Central memory CD8-positive, alpha-beta T cell (primary cell): ENCODE results near the gene IER3.

Experiments
- ATAC-seq: fragments of 150-1000 bp; cut with Tn5 transposase; replicated peaks from 2 replicates; pipeline ENCODE4 v1.10.0; 2022; ENCODE audit warnings: mild to moderate bottlenecking, moderate FRiP score, moderate number of reproducible peaks; ENCODE audit not compliant: poor library complexity, severe bottlenecking; ENCODE audit errors: extremely low read depth
- DNase-seq, 2 donors: peaks; one replicate each; pipeline ENCODE4 v3.0.0; 2021; ENCODE audit warnings: low spot score in 2 of 2
- H3K27ac Mint-ChIP-seq: one replicate; pipeline ENCODE4 v1.8.0; 2022; ENCODE audit warnings: low read depth, mild to moderate bottlenecking, moderate library complexity, mixed read lengths
- H3K27me3 Mint-ChIP-seq: one replicate; pipeline ENCODE4 v1.8.0; 2022; ENCODE audit warnings: mixed read lengths
- H3K36me3 Mint-ChIP-seq: one replicate; pipeline ENCODE4 v1.8.0; 2022; ENCODE audit warnings: mild to moderate bottlenecking, moderate library complexity, mixed read lengths; ENCODE audit not compliant: insufficient read depth
- H3K4me1 Mint-ChIP-seq: one replicate; pipeline ENCODE4 v1.8.0; 2022; ENCODE audit warnings: mixed read lengths
- H3K4me3 Mint-ChIP-seq: one replicate; pipeline ENCODE4 v1.8.0; 2022; ENCODE audit warnings: mild to moderate bottlenecking, moderate library complexity, mixed read lengths
- H3K9me3 Mint-ChIP-seq: one replicate; pipeline ENCODE4 v1.8.0; 2022; ENCODE audit warnings: mixed read lengths

The IER3 gene

DNA sequence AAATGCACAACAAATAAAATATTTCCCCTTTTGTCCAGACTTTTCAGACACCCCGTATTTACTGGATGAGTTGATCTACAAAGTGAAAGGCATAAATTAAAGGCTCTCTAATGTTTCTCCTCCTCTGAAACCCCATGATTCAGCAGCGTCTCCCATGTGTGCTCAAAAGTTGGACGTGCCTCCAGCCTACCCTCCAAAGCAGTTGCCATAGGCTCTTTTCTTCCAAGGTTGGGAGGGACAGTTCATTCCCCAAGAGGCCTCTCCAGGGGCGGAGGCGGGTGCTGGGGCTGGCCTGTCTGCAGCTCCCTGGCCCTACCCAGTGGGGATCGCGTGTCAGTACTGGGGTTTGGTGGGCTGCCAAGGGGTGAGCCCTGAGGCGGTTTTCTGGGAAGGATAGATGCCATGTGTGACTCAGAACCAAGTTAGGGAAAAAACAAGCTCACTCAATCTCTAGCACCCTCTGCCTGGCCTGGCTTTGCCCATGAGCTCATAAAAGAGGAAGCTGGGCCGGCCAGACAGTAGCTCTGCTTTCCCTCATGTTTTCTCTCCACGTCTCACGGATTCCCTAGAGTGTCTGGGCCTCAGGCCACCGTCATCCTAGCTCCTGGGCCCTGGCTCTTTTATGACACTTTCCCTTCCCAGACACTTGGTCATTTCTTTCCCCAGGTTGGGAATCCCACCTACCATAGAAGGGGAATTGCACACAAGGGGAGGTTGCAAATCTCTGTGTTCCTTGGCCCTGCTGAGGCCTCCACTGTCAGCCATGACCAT lies 8.0 kb upstream of the IER3 start:
- no peak for ATAC-seq

GRCh38 chr6:30750379-30750668 lies 6.0 kb upstream of the IER3 start:
- Mint-ChIP-seq H3K27ac (no peak overlapping the region), H3K36me3 (no peaks in the 10 kb centered on the region), H3K4me3 (no peak overlapping the region), H3K9me3 (no peaks in the 10 kb centered on the region), H3K4me1 (no peaks in the 10 kb centered on the region), H3K27me3 (no peaks in the 10 kb centered on the region)
- ATAC-seq (no peak), DNase-seq (no peak)

More for the DNA sequence above, 8.0 kb upstream of the IER3 start:
- H3K36me3 Mint-ChIP-seq: no peaks in the 10 kb centered on the region
- no peak for DNase-seq
- H3K9me3 Mint-ChIP-seq: no peaks in the 10 kb centered on the region
- no peaks in the 10 kb centered on the region for H3K4me1 Mint-ChIP-seq
- no peak overlapping the region for H3K27ac Mint-ChIP-seq
- H3K27me3 Mint-ChIP-seq: no peaks in the 10 kb centered on the region
- no peak overlapping the region for H3K4me3 Mint-ChIP-seq

GRCh38 chr6:30749554-30750378 lies 5.4 kb upstream of the IER3 start:
- Mint-ChIP-seq H3K27me3 (no peaks in the 10 kb centered on the region), H3K27ac (no peak overlapping the region), H3K4me1 (no peaks in the 10 kb centered on the region), H3K9me3 (no peaks in the 10 kb centered on the region), H3K36me3 (peaks cover 4% of the 10 kb centered on the region), H3K4me3 (no peak overlapping the region)
- ATAC-seq: no peak
- no peak for DNase-seq

DNA sequence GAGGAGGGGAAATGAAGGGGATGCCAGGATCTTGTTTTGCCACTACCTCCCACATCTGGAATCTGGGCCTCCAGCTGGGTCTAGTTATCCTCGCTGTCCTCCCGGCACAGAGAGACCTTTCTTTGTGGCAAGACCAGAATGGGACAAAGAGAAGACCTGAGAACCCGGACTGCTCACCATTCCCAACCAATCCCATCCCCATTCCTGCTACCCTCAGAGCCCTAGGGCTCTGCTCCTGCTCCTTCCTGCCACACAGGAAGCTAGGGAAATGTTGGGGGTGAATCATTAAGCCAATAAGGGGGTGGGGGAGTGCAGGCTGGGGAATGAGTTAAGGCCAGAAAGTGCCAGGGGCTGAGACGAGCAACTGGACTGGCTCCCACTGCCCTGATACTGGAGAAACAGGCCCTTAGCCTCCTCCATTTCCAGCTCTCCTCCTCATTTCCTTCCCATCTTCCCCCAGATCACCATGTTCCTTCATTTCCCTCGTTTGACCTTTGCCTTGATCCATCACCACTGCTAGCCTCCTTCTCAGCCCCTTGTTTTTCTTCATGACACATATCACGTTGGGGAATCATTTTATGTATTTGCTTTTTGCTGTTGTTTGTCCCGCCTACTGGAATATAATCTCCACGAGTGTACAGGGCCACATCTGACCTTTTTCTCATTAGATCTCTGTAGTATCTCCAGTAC lies 4.6 kb upstream of the IER3 start:
- Mint-ChIP-seq H3K4me1 (peaks cover under 1% of the 10 kb centered on the region), H3K27ac (no peak overlapping the region)

GRCh38 chr6:30747902-30748769 lies 3.8 kb upstream of the IER3 start:
- Mint-ChIP-seq H3K27me3 (no peaks in the 10 kb centered on the region), H3K9me3 (no peaks in the 10 kb centered on the region), H3K4me3 (no peak overlapping the region), H3K4me1 (peaks cover 9% of the 10 kb centered on the region), H3K36me3 (peaks cover 11% of the 10 kb centered on the region), H3K27ac (no peak overlapping the region)
- DNase-seq (no peak), ATAC-seq (no peak)

More for the DNA sequence above, 4.6 kb upstream of the IER3 start:
- H3K9me3 Mint-ChIP-seq: no peaks in the 10 kb centered on the region
- H3K27me3 Mint-ChIP-seq: no peaks in the 10 kb centered on the region
- H3K36me3 Mint-ChIP-seq: peaks cover 7% of the 10 kb centered on the region
- DNase-seq (no peak), ATAC-seq (no peak)
- H3K4me3 Mint-ChIP-seq: no peak overlapping the region

DNA sequence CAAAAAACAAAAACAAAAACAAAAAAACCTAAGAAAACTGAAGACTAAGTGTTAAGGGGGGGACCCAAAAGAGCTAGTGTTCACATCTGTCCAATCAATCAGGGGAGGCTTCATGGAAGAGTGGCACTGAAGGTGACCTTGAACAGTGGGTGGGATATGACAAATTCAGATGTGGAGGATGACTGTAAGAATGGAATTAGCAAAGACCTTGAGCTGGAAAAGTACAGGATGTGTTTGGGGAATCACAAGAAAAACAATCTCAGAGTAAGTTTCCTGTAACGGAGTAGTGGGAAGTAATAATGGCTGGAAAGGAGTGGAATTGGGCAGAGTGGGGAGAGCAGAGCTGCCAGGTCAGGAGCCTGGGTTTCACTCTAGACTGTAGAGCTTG lies 2.9 kb upstream of the IER3 start:
- DNase-seq (no peak), ATAC-seq (no peak)
- no peak overlapping the region for H3K27ac Mint-ChIP-seq
- H3K36me3 Mint-ChIP-seq: peaks cover 13% of the 10 kb centered on the region
- H3K4me3 Mint-ChIP-seq: no peak overlapping the region
- peaks cover 14% of the 10 kb centered on the region for H3K4me1 Mint-ChIP-seq
- H3K27me3 Mint-ChIP-seq: no peaks in the 10 kb centered on the region
- no peaks in the 10 kb centered on the region for H3K9me3 Mint-ChIP-seq

GRCh38 chr6:30743099-30744053 lies 971 bp downstream of the IER3 start:
- H3K36me3 Mint-ChIP-seq: peaks cover 46% of the 10 kb centered on the region
- H3K4me3 Mint-ChIP-seq: peak overlapping the region; percentile 91
- H3K9me3 Mint-ChIP-seq: no peaks in the 10 kb centered on the region
- no peaks in the 10 kb centered on the region for H3K27me3 Mint-ChIP-seq
- ATAC-seq: peak; percentile 45
- peak in 1 of 2 donors; percentile 28 for DNase-seq
- peaks cover 35% of the 10 kb centered on the region for H3K4me1 Mint-ChIP-seq
- H3K27ac Mint-ChIP-seq: peak overlapping the region; percentile 95

DNA sequence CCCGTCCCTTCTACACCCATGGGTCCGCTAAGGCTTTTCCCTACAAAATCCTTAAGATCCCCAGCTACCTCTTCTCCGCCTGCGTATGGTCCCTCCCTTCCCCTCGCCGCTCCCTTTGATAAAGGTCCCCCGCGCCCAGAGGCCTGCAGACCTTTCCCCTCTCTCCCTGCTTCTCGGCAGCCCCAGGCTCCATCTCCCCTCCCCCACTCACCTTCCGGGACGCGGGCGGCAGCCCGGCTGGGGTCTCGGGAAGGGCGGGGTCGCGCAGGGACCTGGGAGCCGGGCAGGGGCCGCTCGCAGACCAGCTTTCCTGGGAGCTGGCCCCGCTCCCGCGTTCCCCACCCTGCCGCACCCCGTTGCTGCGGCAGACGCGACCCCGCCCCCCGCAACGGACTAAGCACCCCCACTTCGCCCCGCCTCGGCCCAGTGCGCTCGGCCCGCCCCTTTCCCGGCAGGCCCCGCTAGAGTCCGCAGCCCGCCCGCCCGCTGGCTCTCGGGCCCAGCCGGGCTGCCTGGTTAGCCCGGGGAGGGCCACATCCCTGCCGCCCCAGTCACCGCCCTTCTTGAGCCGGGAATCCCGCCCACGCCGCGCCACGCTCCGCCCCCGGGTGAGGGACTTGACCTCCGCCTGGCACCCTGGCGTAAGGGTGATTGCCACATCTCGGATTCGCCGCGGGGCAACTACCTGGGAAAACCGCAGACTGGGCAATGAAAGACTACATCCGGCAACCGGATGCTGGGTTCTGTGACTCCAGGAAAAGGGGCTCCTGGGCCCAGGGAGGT lies 1.8 kb downstream of the IER3 start, which contains the start of gene FLOT1:
FLOT1 (minus strand) TSS at position 372 of the 783 bp plus-strand sequence. CDS start 498 bp downstream, outside the sequence.
- peak; percentile 56 for ATAC-seq
- no peaks in the 10 kb centered on the region for H3K27me3 Mint-ChIP-seq
- peaks cover 47% of the 10 kb centered on the region for H3K36me3 Mint-ChIP-seq
- H3K27ac Mint-ChIP-seq: peak within 1 kb of the TSS; percentile 95
- peaks cover 38% of the 10 kb centered on the region for H3K4me1 Mint-ChIP-seq
- H3K9me3 Mint-ChIP-seq: no peaks in the 10 kb centered on the region
- peak; percentile 81 to 83 for DNase-seq
- peak within 1 kb of the TSS; percentile 91 for H3K4me3 Mint-ChIP-seq

GRCh38 chr6:30741789-30742315 lies 2.5 kb downstream of the IER3 start:
- H3K36me3 Mint-ChIP-seq: peaks cover 50% of the 10 kb centered on the region
- H3K27ac Mint-ChIP-seq: peak overlapping the region; percentile 95
- H3K9me3 Mint-ChIP-seq: no peaks in the 10 kb centered on the region
- H3K27me3 Mint-ChIP-seq: no peaks in the 10 kb centered on the region
- H3K4me3 Mint-ChIP-seq: peak overlapping the region; percentile 91
- H3K4me1 Mint-ChIP-seq: peaks cover 45% of the 10 kb centered on the region
- ATAC-seq (no peak), DNase-seq (no peak)

GRCh38 chr6:30741063-30741779 lies 3.1 kb downstream of the IER3 start:
- H3K4me3 Mint-ChIP-seq: peak overlapping the region; percentile 91
- DNase-seq (no peak), ATAC-seq (no peak)
- no peaks in the 10 kb centered on the region for H3K9me3 Mint-ChIP-seq
- peaks cover 52% of the 10 kb centered on the region for H3K36me3 Mint-ChIP-seq
- peak overlapping the region; percentile 95 for H3K27ac Mint-ChIP-seq
- H3K27me3 Mint-ChIP-seq: no peaks in the 10 kb centered on the region
- peaks cover 50% of the 10 kb centered on the region for H3K4me1 Mint-ChIP-seq
